ENCODE results near the gene SKI. TPM values are rescaled to one million over a fixed set of nuclear protein-coding genes. Genes with fewer than 3 reads are reported as not detected.

SKI gene
- total RNA-seq, 1 donor, result 36.6 TPM

DNA sequence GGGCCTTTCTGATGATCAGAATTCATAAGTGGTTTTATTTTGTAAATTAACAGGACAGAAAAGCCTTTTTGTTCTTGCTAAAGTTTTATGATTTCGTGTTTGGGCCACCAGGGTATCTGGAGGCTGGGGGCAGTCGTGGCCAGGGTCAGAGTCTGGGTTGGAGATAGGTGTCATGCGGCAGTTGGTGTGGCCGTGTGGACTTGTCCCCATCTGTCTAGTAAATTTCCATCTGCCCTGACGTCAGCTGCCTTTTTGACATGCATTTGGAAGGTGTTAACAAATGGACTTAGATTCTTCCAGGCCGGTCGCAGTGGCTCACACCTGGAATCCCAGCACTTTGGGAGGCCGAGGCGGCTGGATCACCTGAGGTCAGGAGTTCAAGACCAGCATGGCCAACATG lies 56.8 kb downstream of the SKI start:
- no peak for DNase-seq (ENCODE audit: low read depth)
- TF ChIP-seq, protein P1, sequence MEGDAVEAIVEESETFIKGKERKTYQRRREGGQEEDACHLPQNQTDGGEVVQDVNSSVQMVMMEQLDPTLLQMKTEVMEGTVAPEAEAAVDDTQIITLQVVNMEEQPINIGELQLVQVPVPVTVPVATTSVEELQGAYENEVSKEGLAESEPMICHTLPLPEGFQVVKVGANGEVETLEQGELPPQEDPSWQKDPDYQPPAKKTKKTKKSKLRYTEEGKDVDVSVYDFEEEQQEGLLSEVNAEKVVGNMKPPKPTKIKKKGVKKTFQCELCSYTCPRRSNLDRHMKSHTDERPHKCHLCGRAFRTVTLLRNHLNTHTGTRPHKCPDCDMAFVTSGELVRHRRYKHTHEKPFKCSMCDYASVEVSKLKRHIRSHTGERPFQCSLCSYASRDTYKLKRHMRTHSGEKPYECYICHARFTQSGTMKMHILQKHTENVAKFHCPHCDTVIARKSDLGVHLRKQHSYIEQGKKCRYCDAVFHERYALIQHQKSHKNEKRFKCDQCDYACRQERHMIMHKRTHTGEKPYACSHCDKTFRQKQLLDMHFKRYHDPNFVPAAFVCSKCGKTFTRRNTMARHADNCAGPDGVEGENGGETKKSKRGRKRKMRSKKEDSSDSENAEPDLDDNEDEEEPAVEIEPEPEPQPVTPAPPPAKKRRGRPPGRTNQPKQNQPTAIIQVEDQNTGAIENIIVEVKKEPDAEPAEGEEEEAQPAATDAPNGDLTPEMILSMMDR (IDR thresholded peaks at IDR 0.05; ENCODE audit: insufficient read depth, low read length), result no peak
- H3K4me3 ChIP-seq (ENCODE audit: low read depth, low read length), result no peak overlapping the region

DNA sequence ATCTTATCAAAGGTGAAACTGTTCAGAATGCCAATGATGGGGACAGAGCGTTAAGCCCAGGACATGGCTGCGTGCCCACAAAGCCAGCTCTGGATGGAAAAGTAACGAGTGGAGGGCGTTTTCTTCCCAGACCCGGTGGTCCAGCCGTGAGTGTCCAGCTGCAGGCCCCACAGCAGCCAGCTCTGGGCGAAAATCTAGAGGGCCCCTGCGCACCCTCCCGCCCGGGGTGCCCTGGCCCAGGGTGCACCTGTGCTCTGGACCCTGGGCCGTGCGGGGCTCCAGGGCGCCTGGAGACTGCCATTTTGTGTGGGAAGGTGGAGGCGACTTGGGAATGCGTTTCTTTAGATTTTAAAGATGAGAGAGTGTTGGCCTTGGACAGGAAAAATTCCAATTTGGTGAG lies 58.8 kb downstream of the SKI start:
- TF ChIP-seq, protein P1 (IDR thresholded peaks at IDR 0.05; ENCODE audit: insufficient read depth, low read length), result no peak
- no peak overlapping the region for H3K4me3 ChIP-seq (ENCODE audit: low read depth, low read length)
- no peak for DNase-seq (ENCODE audit: low read depth)

DNA sequence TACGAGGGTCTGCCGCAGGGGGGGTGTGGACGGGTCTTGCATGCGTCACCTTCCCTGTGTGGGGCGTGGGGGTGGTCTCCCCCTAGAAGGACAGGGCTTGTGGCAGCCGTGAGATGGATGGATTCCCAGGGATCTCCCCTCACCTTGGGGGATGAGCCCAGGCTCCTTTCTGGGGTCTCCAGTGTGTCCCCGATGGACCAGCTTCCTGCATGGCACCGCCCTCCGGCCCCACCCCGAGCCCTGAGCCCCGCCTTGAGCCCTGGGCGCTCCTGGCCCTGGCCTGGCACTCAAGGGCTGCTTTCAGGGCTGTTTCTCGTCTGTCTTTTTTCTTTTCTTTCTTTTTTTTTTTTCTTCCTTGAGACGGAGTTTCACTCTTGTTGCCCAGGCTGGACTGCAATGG lies 59.5 kb downstream of the SKI start:
- no peak overlapping the region for H3K4me3 ChIP-seq (ENCODE audit: low read depth, low read length)
- no peak for DNase-seq (ENCODE audit: low read depth)
- TF ChIP-seq, protein P1 (IDR thresholded peaks at IDR 0.05; ENCODE audit: insufficient read depth, low read length), result no peak

DNA sequence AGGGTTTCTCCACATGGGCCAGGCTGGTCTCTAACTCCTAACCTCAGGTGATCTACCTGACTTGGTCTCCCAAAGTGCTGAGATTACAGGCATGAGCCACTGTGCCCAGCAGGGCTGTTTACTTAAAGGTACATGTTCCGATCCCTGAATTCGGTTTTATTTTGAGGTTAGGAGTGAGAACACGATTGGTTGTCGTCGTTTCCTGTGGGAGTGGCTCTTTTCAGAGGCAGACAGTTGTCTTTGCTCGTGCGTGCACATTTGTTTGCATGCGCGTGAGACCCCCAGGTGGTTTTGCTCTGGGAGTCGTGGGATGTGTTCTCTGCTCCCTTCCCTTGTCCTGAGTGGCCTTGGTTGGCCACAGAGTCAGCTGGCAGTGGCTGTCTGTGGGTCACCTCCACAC lies 60.2 kb downstream of the SKI start:
- no peak for DNase-seq (ENCODE audit: low read depth)
- TF ChIP-seq, protein P1 (IDR thresholded peaks at IDR 0.05; ENCODE audit: insufficient read depth, low read length), result no peak
- H3K4me3 ChIP-seq (ENCODE audit: low read depth, low read length), result no peak overlapping the region

DNA sequence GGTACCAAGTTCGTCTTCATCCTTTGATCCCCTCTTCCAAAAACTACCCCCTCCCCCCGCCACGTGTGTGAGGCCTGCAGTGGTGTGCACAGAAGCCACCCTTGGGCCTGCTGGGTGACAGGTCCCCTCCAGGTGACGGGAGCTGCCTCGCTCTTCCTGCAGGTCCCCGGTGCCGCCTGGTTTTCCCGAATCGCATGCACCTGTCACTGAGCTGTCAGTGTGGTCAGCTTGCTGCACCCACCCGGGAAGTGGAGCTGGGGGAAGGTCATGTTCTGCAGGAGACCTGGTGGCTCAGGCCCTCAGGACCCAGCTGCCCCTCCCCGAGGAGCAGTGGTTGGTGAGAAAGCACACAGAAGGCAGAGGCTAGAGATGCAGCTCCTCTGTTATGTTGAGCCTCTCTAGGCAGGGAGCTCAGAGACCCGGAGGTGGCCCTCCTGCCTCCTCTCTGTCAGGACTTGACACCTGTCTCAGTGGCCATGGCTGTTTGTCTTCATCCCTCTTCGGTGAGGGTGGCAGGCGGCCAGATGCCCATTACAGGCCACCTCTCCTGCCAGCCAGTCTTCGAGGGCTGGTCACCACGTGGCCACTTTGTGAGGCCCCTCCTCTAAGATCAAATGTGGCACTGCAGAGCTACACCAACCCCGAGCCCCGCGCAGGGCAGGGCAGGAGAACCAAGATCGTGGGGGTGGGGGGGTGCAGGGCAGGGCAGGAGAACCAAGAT lies 60.9 kb downstream of the SKI start:
- DNase-seq (ENCODE audit: low read depth), result no peak
- no peak overlapping the region for H3K4me3 ChIP-seq (ENCODE audit: low read depth, low read length)
- TF ChIP-seq, protein P1 (IDR thresholded peaks at IDR 0.05; ENCODE audit: insufficient read depth, low read length), result no peak

DNA sequence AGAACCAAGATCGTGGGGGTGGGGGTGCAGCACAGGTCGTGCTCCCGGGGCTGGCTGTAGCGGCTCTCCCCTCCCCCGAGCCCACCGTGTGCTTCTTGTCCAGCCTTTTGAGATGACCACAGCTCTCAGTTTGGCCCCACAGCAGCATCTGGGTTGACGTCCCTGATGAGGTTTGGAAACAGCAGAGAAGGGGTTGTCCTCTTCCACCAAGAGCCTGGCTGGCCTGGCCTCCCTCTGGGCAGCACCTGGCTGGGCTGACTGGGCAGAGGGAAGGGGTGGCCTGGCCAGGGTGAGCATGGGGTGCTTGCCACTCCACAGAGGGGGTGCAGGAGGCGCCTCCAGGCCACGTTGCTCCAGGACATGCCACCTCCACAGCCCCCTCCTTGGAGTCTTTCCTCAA lies 61.5 kb downstream of the SKI start:
- TF ChIP-seq, protein P1 (IDR thresholded peaks at IDR 0.05; ENCODE audit: insufficient read depth, low read length), result no peak
- no peak overlapping the region for H3K4me3 ChIP-seq (ENCODE audit: low read depth, low read length)
- DNase-seq (ENCODE audit: low read depth), result no peak

DNA sequence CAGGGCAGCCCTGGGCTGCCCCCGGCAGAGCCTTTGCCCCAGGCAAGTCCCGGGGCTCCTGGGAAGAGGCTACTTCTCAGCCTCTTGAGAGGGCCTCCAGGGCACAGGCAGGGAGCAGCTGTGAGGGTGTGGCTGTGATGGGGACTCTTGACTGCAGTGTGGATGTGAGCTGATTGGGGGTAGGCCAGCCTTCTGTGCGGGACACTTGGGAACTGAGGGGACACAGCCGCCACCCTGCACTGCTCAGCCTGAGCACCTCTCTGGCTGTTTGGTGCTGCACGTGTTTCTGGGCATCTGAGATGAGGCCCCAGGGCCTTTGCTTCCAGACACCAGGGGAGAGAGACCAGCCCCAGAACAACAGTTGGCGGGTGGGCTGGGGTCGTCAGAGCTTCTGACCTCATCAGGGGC lies 62.1 kb downstream of the SKI start:
- TF ChIP-seq, protein P1 (IDR thresholded peaks at IDR 0.05; ENCODE audit: insufficient read depth, low read length), result no peak
- DNase-seq (ENCODE audit: low read depth), result no peak
- peak overlapping the region; percentile 39 for H3K4me3 ChIP-seq (ENCODE audit: low read depth, low read length)
